ENCODE measurements around the gene GFOD1.
"Not testable (repeated sequence)": the region's sequence is repeated elsewhere in the genome, so short reads cannot be mapped to it uniquely, and the experiment has no call there.

GFOD1 gene

DNA sequence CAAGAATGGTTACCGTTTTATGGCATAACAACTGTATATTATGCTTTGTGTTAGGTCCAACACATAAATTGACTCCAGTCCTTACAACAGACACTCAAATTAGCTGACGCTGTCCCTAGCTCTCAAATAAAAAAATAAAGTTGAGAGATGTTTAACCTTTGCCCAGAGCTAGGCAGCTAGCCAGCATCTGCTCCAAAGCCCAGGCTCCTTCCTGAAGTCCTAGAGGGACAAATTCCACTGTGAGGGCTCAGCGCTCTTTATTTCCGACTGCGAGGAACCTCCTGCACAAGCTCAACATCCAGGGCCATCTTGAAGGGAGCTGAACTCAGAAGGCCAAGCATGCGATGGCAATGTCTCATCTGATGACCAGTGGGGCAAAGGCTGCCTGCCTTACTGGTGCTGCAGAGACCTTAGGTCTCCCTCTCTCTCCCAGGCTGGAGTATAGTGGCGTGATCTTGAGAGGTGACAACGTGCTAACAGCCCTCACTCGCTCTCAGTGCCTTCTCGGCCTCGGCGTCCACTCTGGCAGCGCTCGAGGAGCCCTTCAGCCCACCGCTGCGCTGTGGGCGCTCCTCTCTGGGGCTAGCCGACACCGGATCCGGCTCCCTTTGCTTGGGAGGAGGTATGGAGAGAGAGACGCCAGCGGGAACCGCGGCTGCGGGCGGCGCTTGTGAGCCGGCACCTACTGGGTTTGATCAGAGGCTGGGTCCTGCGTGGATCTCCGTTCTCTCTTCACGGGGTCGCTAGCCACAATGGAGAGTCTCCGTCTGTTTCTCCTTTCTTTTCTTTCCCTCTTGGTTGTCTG, 24.7 kb upstream of the GFOD1 start:
- DNase-seq (ENCODE audit: low spot score) = no peak

DNA sequence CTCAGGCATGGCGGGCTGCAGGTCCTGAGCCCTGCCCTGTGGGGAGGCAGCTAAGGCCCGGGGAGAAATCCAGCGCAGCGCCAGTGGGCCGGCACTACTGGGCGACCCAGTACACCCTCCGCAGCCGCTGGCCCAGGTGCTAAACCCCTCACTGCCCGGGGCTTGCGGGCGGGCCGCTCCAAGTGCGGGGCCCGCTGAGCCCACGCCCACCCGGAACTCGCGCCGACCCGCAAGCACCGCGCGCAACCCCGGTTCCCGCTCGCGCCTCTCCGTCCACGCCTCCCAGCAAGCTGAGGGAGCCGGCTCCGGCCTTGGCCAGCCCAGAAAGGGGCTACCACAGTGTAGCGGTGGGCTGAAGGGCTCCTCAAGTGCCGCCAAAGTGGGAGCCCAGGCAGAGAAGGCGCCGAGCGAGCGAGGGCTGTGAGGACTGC, 23.8 kb upstream of the GFOD1 start:
- not testable (repeated sequence) for DNase-seq (ENCODE audit: low spot score)

DNA sequence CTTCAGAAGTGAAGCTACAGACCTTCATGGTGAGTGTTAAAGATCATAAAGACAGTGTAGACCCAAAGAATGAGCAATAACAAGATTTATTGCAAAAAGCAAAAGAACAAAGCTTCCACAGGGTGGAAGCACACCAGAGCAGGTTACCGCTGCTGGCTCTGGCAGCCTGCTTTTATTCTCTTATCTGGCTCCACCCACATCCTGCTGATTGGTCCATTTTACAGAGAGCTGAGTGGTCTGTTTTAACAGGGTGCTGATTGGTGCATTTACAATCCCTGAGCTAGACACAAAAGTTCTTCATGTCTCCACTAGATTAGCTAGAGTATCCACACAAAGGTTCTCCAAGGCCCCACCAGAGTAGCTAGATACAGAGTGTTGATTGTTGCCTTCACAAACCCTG, 23.0 kb upstream of the GFOD1 start:
- DNase-seq (ENCODE audit: low spot score) = not testable (repeated sequence)

DNA sequence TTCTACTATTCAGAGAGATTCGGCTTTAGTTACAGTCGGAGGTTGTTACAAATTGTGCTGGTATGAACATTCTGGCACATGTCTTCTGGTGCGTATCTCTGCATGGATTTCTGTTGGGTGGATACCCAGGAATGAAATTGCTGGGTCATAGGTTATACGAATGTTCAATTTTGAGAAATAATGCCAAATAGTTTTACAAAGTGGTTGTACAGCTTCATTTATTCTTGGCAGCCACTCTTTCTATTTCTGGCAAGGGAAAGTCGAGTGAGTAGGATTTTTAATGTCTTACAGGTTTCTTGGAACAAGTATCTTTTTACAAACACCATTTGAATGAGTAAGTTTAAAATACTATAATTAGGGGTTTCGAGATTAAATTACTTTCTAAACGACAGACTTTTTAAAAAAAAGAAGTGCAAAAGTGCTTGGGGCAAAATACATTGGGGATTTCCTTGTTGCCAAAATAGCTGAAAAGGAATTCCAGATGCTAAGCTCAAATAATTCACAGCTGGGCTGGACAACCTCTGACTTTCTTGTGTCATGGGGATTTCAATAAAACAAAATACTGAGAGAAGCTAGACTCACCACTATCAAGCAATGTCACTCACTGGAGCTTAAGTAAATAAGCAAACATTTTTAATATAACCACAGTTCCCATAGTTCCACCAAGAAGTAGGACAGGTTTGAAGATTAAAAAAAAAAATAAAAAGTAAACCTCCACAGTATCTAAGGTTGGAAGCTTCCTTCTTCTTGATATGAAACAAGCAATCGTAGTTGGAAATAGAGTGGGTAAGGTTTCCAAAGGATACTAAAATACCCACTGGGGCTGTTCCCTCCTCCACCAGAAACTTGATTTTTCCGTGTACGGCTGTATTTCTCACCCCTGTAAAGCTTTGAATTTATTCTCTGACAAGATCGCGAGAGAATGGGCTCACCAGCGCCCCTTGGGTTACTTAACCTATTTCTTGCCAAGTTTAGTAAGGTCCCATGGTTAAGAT, 21.6 kb upstream of the GFOD1 start:
- no peak for DNase-seq (ENCODE audit: low spot score)

DNA sequence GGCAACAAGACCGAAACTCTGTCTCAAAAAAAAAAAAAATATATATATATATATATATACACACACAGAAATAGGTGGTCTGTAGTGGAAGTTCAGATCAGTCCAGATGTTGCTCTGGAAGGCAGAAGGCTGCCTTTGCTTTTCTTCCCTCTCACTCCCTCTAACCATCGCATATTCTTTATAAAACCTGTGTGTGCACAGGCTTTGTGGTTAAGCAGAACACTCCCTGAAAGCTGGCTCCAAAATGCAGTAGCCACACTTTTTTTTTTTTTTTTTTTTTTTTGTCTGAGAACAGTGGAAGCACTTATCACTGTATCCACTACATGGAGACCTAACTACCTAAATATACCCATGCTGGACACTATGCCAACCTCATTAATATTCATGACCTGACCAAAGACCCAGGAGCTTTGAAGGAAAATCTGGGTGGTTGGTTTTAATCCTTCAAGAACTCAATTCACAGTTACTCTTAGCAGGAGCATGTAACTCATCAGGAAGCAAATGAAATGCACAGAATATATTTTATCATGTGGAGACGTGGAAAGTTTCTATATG, 20.0 kb upstream of the GFOD1 start:
- DNase-seq (ENCODE audit: low spot score) = no peak

DNA sequence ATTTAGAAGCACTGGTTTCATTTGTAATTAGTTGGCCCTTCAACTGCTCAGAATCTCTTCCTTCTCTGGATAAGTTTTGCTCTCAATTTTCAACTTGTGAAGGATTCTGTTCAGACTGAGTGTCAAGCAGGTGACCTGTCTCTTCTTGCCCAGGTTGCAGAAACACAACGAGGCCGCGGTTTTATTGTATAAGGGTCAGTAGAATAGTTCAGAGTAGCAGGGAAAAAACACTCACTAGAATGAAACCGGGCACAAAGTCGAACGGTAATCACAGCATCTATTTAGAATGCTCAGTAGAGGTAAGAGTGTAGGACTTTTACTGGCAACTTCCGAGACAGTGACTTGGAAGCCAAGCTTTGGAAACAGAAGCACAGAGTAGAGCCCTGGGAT, 17.9 kb upstream of the GFOD1 start:
- no peak for DNase-seq (ENCODE audit: low spot score)

DNA sequence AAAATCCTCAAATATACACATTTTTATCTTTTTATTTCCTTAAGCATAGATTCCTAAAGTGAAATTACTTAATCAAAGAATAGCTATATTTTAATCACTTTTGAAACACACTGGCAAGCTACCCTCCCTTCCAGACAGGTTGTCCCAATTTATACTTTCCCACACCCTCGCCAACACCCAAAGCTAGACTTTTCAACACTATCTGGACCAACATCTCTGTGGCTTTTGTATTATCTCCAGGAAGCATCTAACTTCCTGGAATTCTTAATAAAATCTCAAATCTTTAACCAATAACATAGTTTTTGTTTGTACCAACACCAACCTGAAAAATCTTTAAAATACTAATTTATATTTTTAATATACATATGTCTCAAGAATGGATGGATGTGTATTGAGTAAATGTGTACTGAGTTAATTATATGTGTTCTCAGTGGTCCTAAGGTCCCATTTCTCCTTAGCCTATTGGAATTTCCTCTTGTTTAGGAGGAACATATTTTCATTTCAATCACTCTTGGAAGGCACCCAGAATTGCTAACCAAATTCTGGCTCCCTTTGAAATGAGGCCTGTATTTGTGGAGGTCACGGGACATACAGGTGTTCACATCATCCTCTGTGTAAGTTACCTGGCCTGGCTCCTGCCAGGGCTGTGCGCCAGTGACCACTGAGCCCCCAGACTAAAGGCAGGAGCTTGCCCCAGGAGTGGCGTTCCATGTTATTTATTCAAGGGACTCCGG, 17.4 kb upstream of the GFOD1 start:
- DNase-seq (ENCODE audit: low spot score) = no peak

DNA sequence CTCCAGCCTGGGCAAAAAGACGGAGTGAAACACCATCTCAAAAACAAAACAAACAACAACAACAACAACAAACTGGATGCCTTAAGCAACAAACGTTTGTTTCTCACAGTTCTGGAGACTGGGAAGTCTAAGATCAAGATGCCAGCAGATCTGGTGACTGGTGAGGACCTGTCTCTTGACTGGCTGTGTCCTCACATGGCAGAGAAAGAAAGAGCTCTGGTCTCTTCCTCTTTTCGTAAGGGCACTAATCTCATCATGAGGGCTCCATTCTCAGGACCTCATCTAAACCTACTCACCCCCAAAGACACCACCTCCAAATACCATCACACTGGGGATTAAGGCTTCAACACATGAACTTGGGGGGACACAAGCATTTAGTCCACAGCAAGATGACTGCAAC, 13.5 kb upstream of the GFOD1 start:
- DNase-seq (ENCODE audit: low spot score) = no peak

DNA sequence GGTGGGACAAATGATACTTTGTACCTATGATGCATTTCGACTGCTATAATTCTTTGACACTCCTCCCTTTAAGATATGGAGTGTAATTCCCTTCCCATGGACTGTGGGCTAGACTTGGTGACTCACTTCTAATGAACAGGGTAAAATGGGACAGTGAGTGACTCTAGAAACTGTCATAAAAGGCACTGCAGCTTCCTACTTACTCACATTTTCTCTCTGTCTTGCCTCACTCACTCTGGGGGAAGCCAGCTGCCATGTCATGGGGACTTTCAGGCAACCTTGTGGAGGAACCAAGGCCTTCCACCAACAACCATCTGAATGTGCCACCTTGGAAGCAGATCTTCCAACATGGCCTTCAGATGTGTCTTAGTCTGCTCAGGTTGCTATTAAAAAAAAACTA, 12.9 kb upstream of the GFOD1 start:
- DNase-seq (ENCODE audit: low spot score) = no peak

DNA sequence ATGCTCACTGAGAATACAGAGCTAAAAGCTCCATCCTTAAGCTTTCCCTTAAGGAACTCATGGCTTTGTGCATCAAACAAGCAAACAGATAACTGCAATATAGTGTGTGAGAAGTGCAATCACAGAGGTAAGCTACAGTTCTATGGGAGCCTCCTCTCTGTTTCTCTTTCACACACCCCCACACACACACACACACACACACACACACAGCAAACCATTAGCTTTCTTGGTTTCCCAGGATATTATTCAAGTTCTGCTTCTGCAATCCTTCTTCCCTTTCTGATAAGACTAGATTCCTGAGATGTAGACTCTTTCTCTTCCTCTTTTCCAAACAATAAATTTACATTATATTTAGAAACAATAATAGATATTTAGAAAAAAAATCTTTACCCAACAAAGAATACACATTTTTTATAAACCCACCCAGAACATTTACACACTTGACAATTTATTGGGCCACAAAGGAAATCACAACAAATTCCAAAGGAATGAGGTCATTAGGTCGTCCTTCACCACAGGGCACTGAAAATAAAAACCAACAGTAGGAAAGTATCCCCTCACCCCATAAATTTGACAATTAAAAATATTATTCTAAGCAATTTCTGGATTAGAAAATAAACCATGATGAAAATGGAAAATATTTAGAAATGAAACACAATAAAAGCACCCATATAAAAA, 9.3 kb upstream of the GFOD1 start:
- DNase-seq (ENCODE audit: low spot score) = no peak

DNA sequence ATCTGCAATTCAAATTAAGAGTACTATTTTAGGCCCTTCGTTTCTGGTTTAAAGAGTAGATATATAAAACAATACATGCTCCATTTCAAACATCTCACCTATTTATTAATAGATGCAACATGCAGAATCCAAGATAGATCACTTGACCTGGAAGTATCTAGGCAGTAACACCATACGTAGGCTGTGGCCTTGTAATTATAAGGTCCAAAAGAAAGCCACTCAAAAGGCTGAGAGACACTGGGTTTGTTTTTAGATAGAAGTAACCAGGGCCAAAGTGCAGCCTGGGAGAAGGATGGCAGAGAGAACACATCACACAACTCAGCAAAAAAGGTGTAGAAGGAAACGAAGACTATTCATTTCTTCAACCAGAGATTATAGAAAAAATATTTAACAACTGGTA, 8.4 kb upstream of the GFOD1 start:
- no peak for DNase-seq (ENCODE audit: low spot score)

DNA sequence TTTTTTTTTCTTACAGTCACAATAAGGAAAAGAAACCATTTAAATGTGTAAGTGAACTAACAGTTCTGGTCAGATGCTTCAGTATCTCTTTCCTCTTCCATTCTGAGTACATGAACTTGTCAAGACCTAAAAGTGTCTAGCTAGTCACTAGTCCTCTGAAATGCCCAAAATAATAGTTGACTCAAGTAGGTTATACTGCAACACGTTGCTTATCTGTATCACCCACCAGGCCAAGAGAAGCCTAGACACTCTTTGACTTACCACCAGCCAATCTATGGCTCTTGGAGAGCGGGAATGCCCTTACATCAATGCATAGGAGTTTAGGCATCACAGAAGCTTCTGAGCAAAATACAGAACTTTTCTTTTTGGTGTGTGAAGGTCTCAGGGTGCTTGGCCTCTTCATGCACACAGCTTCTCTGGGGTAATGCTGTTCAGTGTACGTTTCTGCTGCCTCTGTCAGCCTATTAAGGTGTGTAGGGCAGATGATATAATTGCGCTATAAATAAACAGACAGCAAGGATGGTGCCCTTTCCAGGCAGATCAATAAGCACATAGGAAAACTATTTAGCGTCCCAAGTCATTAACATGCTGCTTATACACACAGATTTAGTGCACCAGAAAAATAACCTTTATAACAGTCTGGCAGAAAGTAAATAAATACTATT, 7.8 kb upstream of the GFOD1 start:
- DNase-seq (ENCODE audit: low spot score) = no peak

DNA sequence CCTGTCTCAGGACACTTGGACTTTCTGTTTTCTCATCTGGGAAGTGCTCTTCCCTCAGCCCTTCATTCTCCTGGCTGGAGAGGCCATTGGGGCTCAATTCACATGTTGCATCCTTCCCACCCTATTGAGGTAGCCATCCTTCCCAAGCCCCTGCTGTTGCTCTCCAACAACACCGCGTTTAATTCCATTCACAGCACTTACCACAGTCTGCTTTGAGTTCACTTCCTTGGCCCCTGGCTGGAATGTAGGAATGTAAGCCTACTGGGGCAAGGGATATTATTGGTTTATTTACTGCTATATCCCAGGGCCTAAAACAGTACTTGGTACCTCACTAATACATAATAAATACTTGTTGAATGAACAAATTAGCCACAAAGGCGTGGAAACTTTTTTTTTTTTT, 6.7 kb upstream of the GFOD1 start:
- no peak for DNase-seq (ENCODE audit: low spot score)

DNA sequence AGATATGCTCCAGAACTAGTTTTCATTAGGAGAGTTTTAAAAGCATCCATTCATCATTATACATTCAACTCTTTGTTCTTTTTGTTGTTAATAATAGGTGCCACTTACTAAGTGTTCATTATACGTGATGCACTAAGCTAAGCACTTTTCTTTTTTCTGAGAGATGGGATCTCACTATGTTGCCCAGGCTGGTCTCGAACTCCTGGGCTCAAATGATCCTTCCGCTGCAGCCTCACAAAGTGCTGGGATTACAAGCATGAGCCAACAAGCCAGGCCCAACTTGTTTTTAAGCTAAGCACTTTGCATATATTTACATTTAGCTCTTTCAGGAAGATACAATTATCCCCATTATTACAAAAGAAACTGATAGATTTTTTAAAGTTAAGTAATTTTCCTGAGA, 5.7 kb upstream of the GFOD1 start:
- DNase-seq (ENCODE audit: low spot score) = no peak

DNA sequence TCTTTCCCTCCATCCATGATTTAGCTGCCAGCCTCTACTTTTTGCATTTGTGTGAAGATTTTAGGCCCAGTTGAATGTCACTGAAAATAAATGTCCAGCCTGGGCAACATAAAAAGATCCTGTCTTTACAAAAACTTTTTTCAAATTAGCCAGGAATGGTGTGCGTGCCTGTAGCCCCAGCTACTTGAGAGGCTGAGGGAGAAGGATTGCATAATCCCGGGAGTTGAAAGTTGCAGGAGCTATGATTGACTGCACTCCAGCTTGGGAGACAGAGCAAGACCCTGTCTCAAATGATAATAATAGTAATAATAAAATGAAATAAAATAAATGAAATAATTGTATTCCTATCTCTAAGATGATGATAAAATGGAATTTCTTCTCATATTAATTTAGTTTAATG, 5.0 kb upstream of the GFOD1 start:
- no peak for DNase-seq (ENCODE audit: low spot score)

DNA sequence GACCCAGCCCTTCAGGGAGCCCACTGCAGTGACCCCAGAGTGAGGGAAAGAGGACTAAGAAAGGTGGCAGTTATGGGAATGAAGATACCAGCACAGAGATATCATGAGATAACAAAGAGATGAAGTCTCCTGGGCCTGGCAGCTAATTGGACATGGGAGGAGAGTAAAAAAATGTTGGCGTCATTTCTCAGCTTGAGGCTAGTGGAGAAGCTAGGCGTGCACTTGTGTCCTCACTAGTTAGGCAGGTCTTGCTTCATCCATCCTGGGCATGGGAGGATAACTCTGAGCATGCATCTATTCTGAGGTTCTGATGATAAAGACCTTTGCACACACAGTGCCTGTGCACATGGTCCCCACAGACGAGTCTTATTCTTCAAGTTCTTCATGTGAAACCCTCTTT, 4.1 kb upstream of the GFOD1 start:
- no peak for DNase-seq (ENCODE audit: low spot score)

DNA sequence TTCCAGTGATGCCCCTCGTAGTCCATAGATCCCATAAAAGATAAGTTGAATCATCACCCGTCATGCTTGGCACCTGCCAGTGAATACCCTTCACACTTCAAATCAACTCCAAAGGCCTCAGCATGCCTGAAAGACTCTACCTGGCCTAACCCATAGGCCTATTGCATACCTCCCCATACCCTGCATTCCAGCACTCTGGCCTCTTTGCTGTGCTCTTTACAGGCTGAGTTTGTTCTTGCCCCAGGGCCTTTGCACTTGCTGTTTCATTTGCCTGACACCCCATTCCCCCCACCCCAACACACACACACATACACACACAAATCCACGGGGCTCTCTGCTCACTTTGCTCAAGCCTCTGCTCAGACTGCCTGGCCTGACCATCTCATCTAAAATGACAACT, 3.0 kb upstream of the GFOD1 start:
- DNase-seq (ENCODE audit: low spot score) = no peak

DNA sequence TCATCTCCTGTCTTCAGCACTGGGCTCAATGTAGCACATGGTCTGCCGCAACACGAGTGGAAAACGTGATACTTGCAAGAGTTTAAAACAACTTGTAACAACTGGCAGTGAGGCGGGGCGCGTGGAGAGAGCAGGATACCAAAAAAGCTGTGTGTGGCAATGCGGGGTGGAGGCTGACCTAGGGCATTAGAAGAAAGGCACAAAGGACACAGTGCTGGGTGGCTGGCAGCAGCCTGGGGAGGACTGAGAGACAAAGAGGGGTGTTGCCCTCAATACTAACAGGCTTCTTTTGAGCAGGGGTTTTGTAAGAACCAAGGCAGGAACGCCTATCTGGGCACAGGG, 1.5 kb upstream of the GFOD1 start:
- no peak for DNase-seq (ENCODE audit: low spot score)

DNA sequence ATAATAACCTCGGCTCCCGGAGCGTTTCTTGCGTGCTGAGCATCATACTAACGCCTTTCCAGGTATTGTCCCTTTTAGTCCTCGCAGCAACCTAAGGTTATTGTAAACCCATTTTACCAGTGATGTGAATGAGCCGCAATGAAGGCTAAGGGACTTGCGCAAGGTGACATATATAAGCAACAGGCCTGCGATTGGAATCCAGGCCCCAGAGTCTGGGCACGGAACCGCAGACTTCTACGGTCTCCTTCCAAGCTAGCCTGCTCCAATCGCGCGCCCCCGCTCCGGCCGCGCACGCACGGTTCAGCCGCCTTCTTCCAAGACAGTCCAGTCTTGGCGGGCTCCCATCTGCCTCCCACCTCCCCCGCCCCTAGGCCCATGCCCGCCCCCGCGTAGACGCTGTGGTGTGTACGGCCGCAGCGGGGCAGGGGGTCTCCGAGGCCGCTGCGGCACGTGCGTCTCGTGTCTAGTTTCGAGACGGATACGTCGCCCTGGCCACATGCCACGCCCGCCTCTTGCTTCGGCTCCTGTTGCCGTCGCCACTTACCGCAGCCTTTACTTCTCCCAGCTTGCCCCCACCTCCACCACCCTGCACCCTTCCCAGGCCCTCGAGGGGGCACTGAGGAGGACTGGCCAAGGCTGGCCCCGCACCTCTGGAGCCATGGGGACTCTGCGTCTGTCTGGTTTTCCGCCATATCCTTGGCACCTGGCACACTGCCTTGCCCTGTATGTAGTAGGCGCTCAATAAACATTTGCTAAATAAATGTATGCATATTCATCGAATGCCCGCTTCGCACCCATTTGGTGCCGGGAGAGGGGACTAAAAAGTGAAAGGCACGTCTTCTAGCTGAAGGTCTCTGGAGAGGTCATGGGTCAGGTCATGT, 855 bp upstream of the GFOD1 start:
- peak; percentile 70 for DNase-seq (ENCODE audit: low spot score)

DNA sequence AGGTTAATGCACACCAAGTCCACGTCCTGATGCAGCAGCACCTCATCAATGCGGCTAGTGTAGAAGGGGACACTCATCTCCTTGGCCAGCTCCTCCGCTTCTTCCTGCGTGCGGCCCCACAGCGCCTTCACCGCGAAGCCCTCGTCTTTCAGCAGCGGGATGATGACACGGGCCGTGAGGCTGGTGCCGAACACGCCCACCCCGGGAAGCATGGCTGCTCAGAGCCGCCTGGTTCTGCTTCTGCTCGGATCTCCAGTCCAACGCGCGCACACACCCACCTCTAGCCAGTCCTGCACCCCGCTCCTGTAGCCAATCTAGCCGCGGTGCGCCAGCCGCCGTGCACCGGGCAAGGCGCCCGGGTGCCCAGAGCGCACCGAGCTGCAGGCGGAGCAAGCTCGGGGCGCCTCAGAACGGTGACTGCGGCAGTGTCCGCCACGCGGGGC, 700 bp downstream of the GFOD1 start:
- DNase-seq (ENCODE audit: low spot score) = peak; percentile 74
